ENCODE results near the gene C11orf16. TPM values are rescaled to one million over a fixed set of nuclear protein-coding genes. Genes with fewer than 3 reads are reported as not detected.
"Not testable (repeated sequence)": the region's sequence is repeated elsewhere in the genome, so short reads cannot be mapped to it uniquely, and the experiment has no call there.

Gene C11orf16
- total RNA-seq, 1 donor from 2014 or later, result not detected

GRCh38 chr11:8941341-8942103 is 8.8 kb upstream of the C11orf16 start:
- peak in 1 of 2 donors; percentile 2 for DNase-seq (ENCODE audit: low spot score in 2 of 2)
- no peaks in the 10 kb centered on the region for H3K4me1 ChIP-seq
- TF ChIP-seq CTCF (IDR thresholded peaks at IDR 0.05), result no peak
- no peak overlapping the region for H3K27ac ChIP-seq
- no peaks in the 10 kb centered on the region for H3K27me3 ChIP-seq
- no peak overlapping the region for H3K4me3 ChIP-seq
- no peaks in the 10 kb centered on the region for H3K9me3 ChIP-seq
- intact Hi-C loops (cut with DNase I), result no loop called here
- H3K36me3 ChIP-seq, result no peaks in the 10 kb centered on the region

- intact Hi-C loops (cut with DNase I), result no loop called here
- Histone ChIP-seq H3K4me3 (no peak overlapping the region), H3K27me3 (no peaks in the 10 kb centered on the region), H3K9me3 (no peaks in the 10 kb centered on the region), H3K36me3 (no peaks in the 10 kb centered on the region), H3K4me1 (no peaks in the 10 kb centered on the region), H3K27ac (no peak overlapping the region)
- TF ChIP-seq CTCF (IDR thresholded peaks at IDR 0.05), result no peak
- peak in 1 of 2 donors; percentile 22 for DNase-seq (ENCODE audit: low spot score in 2 of 2)
Measured at GRCh38 chr11:8937659-8938058, 4.9 kb upstream of the C11orf16 start.

- intact Hi-C loops (cut with DNase I), result no loop called here
- H3K27ac ChIP-seq, result no peak overlapping the region
- no peaks in the 10 kb centered on the region for H3K36me3 ChIP-seq
- peak in 1 of 2 donors; percentile 39 for DNase-seq (ENCODE audit: low spot score in 2 of 2)
- H3K27me3 ChIP-seq, result no peaks in the 10 kb centered on the region
- H3K4me3 ChIP-seq, result no peak overlapping the region
- TF ChIP-seq CTCF (IDR thresholded peaks at IDR 0.05), result no peak
- H3K4me1 ChIP-seq, result no peaks in the 10 kb centered on the region
- H3K9me3 ChIP-seq, result no peaks in the 10 kb centered on the region
Measured at GRCh38 chr11:8937159-8937558, 4.4 kb upstream of the C11orf16 start.

- H3K27me3 ChIP-seq; DNase-seq (ENCODE audit: low spot score in 2 of 2); H3K4me3 ChIP-seq: not testable (repeated sequence)
Measured at GRCh38 chr11:8935789-8936188, 3.0 kb upstream of the C11orf16 start.

GRCh38 chr11:8934742-8935488 is 2.2 kb upstream of the C11orf16 start:
- Histone ChIP-seq H3K4me1 (no peaks in the 10 kb centered on the region), H3K4me3 (no peak overlapping the region), H3K36me3 (no peaks in the 10 kb centered on the region), H3K9me3 (no peaks in the 10 kb centered on the region), H3K27ac (no peak overlapping the region), H3K27me3 (no peaks in the 10 kb centered on the region)
- peak in 1 of 2 donors; percentile 16 for DNase-seq (ENCODE audit: low spot score in 2 of 2)
- TF ChIP-seq CTCF (IDR thresholded peaks at IDR 0.05), result no peak
- intact Hi-C loops (cut with DNase I), result no loop called here

More at GRCh38 chr11:8935789-8936188, 3.0 kb upstream of the C11orf16 start:
- H3K9me3 ChIP-seq; intact Hi-C loops (cut with DNase I); H3K36me3 ChIP-seq; H3K27ac ChIP-seq; H3K4me1 ChIP-seq: not testable (repeated sequence)

- Histone ChIP-seq H3K27me3 (no peaks in the 10 kb centered on the region), H3K4me1 (no peaks in the 10 kb centered on the region), H3K36me3 (no peaks in the 10 kb centered on the region), H3K4me3 (no peak overlapping the region), H3K9me3 (no peaks in the 10 kb centered on the region), H3K27ac (no peak overlapping the region)
- peak in 1 of 2 donors; percentile 8 for DNase-seq (ENCODE audit: low spot score in 2 of 2)
- intact Hi-C loops (cut with DNase I), result no loop called here
- TF ChIP-seq CTCF (IDR thresholded peaks at IDR 0.05), result no peak
Measured at GRCh38 chr11:8933931-8934330, 1.2 kb upstream of the C11orf16 start.

All from ascending aorta (tissue), 2 donors.